ENCODE measurements around the gene C1QL2.

Gene C1QL2

DNA sequence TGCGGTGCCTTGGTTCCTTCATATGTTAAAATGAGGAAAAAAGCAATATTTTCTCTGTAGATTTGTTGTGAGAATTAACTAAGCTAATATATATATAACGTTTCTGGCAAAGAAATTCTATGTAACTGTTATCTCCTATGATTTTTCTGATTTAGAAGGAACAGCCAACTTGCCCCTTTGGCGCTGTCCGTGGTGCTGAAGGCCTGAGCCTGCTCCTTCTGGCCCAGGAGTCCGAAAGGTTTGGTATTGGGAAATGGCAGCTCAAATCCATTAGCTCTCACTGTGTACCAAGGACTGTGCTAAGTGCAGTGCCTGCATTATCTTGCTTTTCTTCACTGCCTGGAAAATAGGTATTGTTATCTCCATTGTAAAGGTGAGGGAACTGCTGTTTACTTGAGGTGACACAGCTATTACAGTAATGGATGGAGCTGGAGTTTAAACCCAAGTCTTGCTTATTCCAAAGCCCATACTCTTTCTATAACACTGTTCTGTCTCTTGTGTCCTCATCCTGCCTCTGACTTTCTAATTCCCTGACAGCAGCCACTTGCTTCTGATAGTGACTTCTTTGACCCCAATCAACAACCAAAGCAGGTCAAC, 52.2 kb downstream of the C1QL2 start:
- no peaks in the 10 kb centered on the region for H3K4me1 ChIP-seq (ENCODE audit: control insufficient read depth, insufficient read depth, low read length, unreplicated experiment)
- no peak overlapping the region for H2AFZ ChIP-seq (ENCODE audit: low read length, unreplicated experiment)
- no peaks in the 10 kb centered on the region for H3K36me3 ChIP-seq (ENCODE audit: insufficient read depth, low read length)
- H3K79me2 ChIP-seq (ENCODE audit: control insufficient read depth, insufficient read depth, low read length, unreplicated experiment): no peaks in the 10 kb centered on the region
- H3K27ac ChIP-seq (ENCODE audit: low read depth, low read length): no peak overlapping the region
- no peak overlapping the region for H3K4me3 ChIP-seq (ENCODE audit: low read depth, low read length)
- H3K27me3 ChIP-seq (ENCODE audit: insufficient read depth, low read length): peaks cover 38% of the 10 kb centered on the region
